Liver (tissue), 9 donors: ENCODE data around the gene ZMYM3. TPM values are rescaled to one million over a fixed set of nuclear protein-coding genes. Genes with fewer than 3 reads are reported as not detected.

Experiments
- DNase-seq: peaks from one replicate; pipeline ENCODE4 v3.0.0-alpha.2; 2017; ENCODE audit warnings: low spot score
- H3K27ac ChIP-seq, 2 donors: one replicate each; pipeline ENCODE4 v1.7.0; 2013; ENCODE audit warnings: inconsistent platforms in 2 of 2, low read length in 2 of 2, control low read depth in 1 of 2, low read depth in 1 of 2, mild to moderate bottlenecking in 1 of 2
- H3K27me3 ChIP-seq, 4 donors: one replicate each; pipeline versions ENCODE4 v1.6.1 to v1.7.0; 2013; ENCODE audit warnings: low read length in 3 of 4, inconsistent platforms in 1 of 4, mild to moderate bottlenecking in 1 of 4, moderate library complexity in 1 of 4; ENCODE audit not compliant: control insufficient read depth in 4 of 4, insufficient read depth in 4 of 4
- H3K36me3 ChIP-seq, 4 donors: one replicate each; pipeline versions ENCODE4 v1.6.1 to v1.7.0; 2013; ENCODE audit warnings: low read length in 3 of 4, mild to moderate bottlenecking in 3 of 4, low read depth in 1 of 4, moderate library complexity in 1 of 4; ENCODE audit not compliant: control insufficient read depth in 4 of 4, insufficient read depth in 3 of 4
- H3K4me1 ChIP-seq, 4 donors: one replicate each; pipeline versions ENCODE4 v1.6.1 to v1.7.0; 2013; ENCODE audit warnings: low read length in 3 of 4, mild to moderate bottlenecking in 3 of 4, moderate library complexity in 1 of 4; ENCODE audit not compliant: control insufficient read depth in 4 of 4, insufficient read depth in 4 of 4
- H3K4me3 ChIP-seq, 3 donors: one replicate each; pipeline versions ENCODE4 v1.6.1 to v1.7.0; 2013; ENCODE audit warnings: low read length in 3 of 3, control low read depth in 1 of 3, low read depth in 1 of 3, mild to moderate bottlenecking in 1 of 3
- H3K9ac ChIP-seq, 2 donors: one replicate each; pipeline ENCODE4 v1.7.0; 2013; ENCODE audit warnings: low read length in 2 of 2, mild to moderate bottlenecking in 2 of 2, moderate library complexity in 2 of 2, control low read depth in 1 of 2, low read depth in 1 of 2
- H3K9me3 ChIP-seq, 4 donors: one replicate each; pipeline versions ENCODE4 v1.6.1 to v1.7.0; 2013; ENCODE audit warnings: low read length in 3 of 4; ENCODE audit not compliant: control insufficient read depth in 4 of 4
- FOXA1 ChIP-seq: IDR thresholded peaks from 2 replicates; pipeline ENCODE4 v1.6.1; 2016; ENCODE audit warnings: antibody characterized with exemption
- GABPA ChIP-seq, 2 donors: IDR thresholded peaks in 1 of 2; conservative IDR thresholded peaks in 1 of 2; 2 replicates each; pipeline ENCODE4 v1.6.1; 2016; ENCODE audit warnings: antibody characterized with exemption in 2 of 2, mild to moderate bottlenecking in 1 of 2, moderate library complexity in 1 of 2
- HNF4A ChIP-seq, 2 donors: conservative IDR thresholded peaks; 2 replicates each; pipeline ENCODE4 v1.6.1; 2016; ENCODE audit warnings: antibody characterized with exemption in 2 of 2, mild to moderate bottlenecking in 2 of 2
- MAX ChIP-seq: IDR thresholded peaks from 2 replicates; pipeline ENCODE4 v1.6.1; 2016; ENCODE audit warnings: antibody characterized with exemption
- RAD21 ChIP-seq, 2 donors: IDR thresholded peaks; 2 replicates each; pipeline ENCODE4 v1.6.1; 2016; ENCODE audit warnings: antibody characterized with exemption in 2 of 2, mild to moderate bottlenecking in 2 of 2
- REST ChIP-seq: IDR thresholded peaks from 2 replicates; pipeline ENCODE4 v1.6.1; 2016; ENCODE audit warnings: antibody characterized with exemption, mild to moderate bottlenecking
- RXRA ChIP-seq, 2 donors: IDR thresholded peaks; 2 replicates each; pipeline ENCODE4 v1.6.1; 2017 to 2018; ENCODE audit warnings: antibody characterized with exemption in 2 of 2, mild to moderate bottlenecking in 1 of 2
- SP1 ChIP-seq: IDR thresholded peaks from 2 replicates; pipeline ENCODE4 v1.6.1; 2018; ENCODE audit warnings: antibody characterized with exemption, mild to moderate bottlenecking
- TAF1 ChIP-seq: conservative IDR thresholded peaks from 2 replicates; pipeline ENCODE4 v1.6.1; 2016; ENCODE audit warnings: antibody characterized with exemption, mild to moderate bottlenecking
- YY1 ChIP-seq: IDR thresholded peaks from 2 replicates; pipeline ENCODE4 v1.6.1; 2016; ENCODE audit warnings: antibody characterized with exemption, mild to moderate bottlenecking
- ZBTB33 ChIP-seq: IDR thresholded peaks from 2 replicates; pipeline ENCODE4 v1.6.1; 2016; ENCODE audit warnings: antibody characterized with exemption
- WGBS: extraction: QIAGEN DNeasy Blood & Tissue Kit; methylation state at CpG from one replicate; pipeline ENCODE4 v1.1.7; 2013; 5-methylcytosine and 5-hydroxymethylcytosine counted together
- polyA plus RNA-seq, 2 donors: library from polyadenylated mRNA; stranded (reverse) in 1 of 2; unstranded in 1 of 2; fragments of 200-250 nt in 1 of 2; fragments of >200 nt in 1 of 2; fragmentation: Nextera tagmentation in 1 of 2; extraction: Ambion mirVana in 1 of 2; gene quantifications; one replicate each; pipeline versions ENCODE4 v1.2.1 to v1.2.3, GENCODE V29; 2013 to 2015
- total RNA-seq, 2 donors: library from RNA; depleted of rRNA; stranded (reverse); fragments of >200 nt; gene quantifications; one replicate each; pipeline ENCODE4 v1.2.3, GENCODE V29; 2014
- donor health status: healthy.
- donor health status: healthy.
- donor health status: healthy.
- donor health status: healthy.
- donor health status: healthy.

ZMYM3 gene
- total and polyA plus RNA-seq, 4 donors: 4.5 to 13.3 (median 6.2) TPM

GRCh38 chrX:71199252-71200008, 54.5 kb downstream of the ZMYM3 start:
- TF ChIP-seq SP1 (no peak), HNF4A (conservative IDR thresholded peaks at IDR 0.05) (peak; percentile 13 to 27)
- 80% methylated on average over 7 of the region's 7 CpGs for WGBS
- Histone ChIP-seq H3K36me3 (no peaks in the 10 kb centered on the region), H3K9ac (no peak overlapping the region), H3K9me3 (no peaks in the 10 kb centered on the region), H3K4me3 (no peak overlapping the region), H3K27me3 (no peaks in the 10 kb centered on the region), H3K4me1 (no peaks in the 10 kb centered on the region), H3K27ac (no peak overlapping the region)
- DNase-seq: no peak

- H3K4me1 ChIP-seq: no peaks in the 10 kb centered on the region
- H3K9ac ChIP-seq: no peak overlapping the region
- H3K9me3 ChIP-seq: no peaks in the 10 kb centered on the region
- H3K27ac ChIP-seq: no peak overlapping the region
- no peak overlapping the region for H3K4me3 ChIP-seq
- WGBS: 69% methylated on average over 3 of the region's 3 CpGs
- TF ChIP-seq TAF1 (no peak), MAX (no peak), RAD21 (IDR thresholded peaks at IDR 0.05) (no peak), YY1 (no peak), HNF4A (conservative IDR thresholded peaks at IDR 0.05) (no peak), FOXA1 (no peak), ZBTB33 (no peak), GABPA (IDR thresholded peaks at IDR 0.05 in 1 of 2, conservative IDR thresholded peaks at IDR 0.05 in 1 of 2) (no peak), RXRA (IDR thresholded peaks at IDR 0.05) (no peak), REST (no peak)
- H3K27me3 ChIP-seq: no peaks in the 10 kb centered on the region
- no peaks in the 10 kb centered on the region for H3K36me3 ChIP-seq
- DNase-seq: no peak
Observed at GRCh38 chrX:71198066-71198465, 55.9 kb downstream of the ZMYM3 start.
